Tibial nerve (tissue), 4 donors: ENCODE data around the gene ANO10. TPM values are rescaled to one million over a fixed set of nuclear protein-coding genes. Genes with fewer than 3 reads are reported as not detected.

Experiments used
- DNase-seq, 2 donors: peaks; one replicate each; pipeline ENCODE4 v3.0.0-alpha.2; 2019; ENCODE audit warnings: low spot score in 2 of 2
- H3K27ac ChIP-seq, 4 donors: fragments of 200-600 bp; sonication (generic) in 3 of 4; one replicate each; pipeline ENCODE4 v1.5.1; 2017 to 2019; ENCODE audit warnings: mild to moderate bottlenecking in 1 of 4
- H3K27me3 ChIP-seq, 2 donors: fragments of 200-600 bp; sonication (generic) in 1 of 2; one replicate each; pipeline versions ENCODE4 v1.5.1 to v1.6.0; 2017 to 2019
- H3K36me3 ChIP-seq, 3 donors: fragments of 200-600 bp; sonication (generic); one replicate each; pipeline ENCODE4 v1.5.1; 2018 to 2019
- H3K4me1 ChIP-seq, 4 donors: fragments of 200-600 bp; sonication (generic) in 3 of 4; one replicate each; pipeline ENCODE4 v1.5.1; 2017 to 2019
- H3K4me3 ChIP-seq, 4 donors: fragments of 200-600 bp; sonication (generic) in 3 of 4; one replicate each; pipeline ENCODE4 v1.5.1; 2017 to 2019; ENCODE audit warnings: mild to moderate bottlenecking in 1 of 4, moderate library complexity in 1 of 4
- H3K9me3 ChIP-seq, 4 donors: fragments of 200-600 bp; sonication (generic) in 3 of 4; one replicate each; pipeline ENCODE4 v1.5.1; 2017 to 2019
- EP300 ChIP-seq, 2 donors: sonication (generic); formaldehyde crosslinking; IDR thresholded peaks; one replicate each; pipeline ENCODE4 v1.6.1; 2017; ENCODE audit warnings: antibody characterized with exemption in 2 of 2, mild to moderate bottlenecking in 1 of 2
- POLR2A ChIP-seq, 2 donors: fragments of 450-650 bp; IDR thresholded peaks; one replicate each; pipeline ENCODE4 v1.6.1; 2017; ENCODE audit warnings: antibody characterized with exemption in 2 of 2, mild to moderate bottlenecking in 2 of 2, moderate library complexity in 2 of 2
- WGBS, 2 donors: methylation state at CpG; one replicate each; pipeline ENCODE4 v1.1.5; 2018; 5-methylcytosine and 5-hydroxymethylcytosine counted together
- total RNA-seq, 4 donors: library from RNA; depleted of rRNA; stranded (reverse); fragments of >200 nt; gene quantifications; one replicate each; pipeline ENCODE4 v1.1.0, GENCODE V29; 2016
- TF ChIP-seq, protein P1 (sequence below), 5 experiments: fragments of 200-600 bp in 3 of 5; fragments of 450-650 bp in 2 of 5; sonication (generic) in 3 of 5; IDR thresholded peaks; one replicate each; pipeline ENCODE4 v1.5.1; 2016 to 2019; ENCODE audit warnings: antibody characterized with exemption in 5 of 5, mild to moderate bottlenecking in 3 of 5, moderate library complexity in 2 of 5

Gene ANO10
- total RNA-seq, 4 donors from 2014 or later, result 19.4 to 28.8 (median 21.2) TPM

DNA sequence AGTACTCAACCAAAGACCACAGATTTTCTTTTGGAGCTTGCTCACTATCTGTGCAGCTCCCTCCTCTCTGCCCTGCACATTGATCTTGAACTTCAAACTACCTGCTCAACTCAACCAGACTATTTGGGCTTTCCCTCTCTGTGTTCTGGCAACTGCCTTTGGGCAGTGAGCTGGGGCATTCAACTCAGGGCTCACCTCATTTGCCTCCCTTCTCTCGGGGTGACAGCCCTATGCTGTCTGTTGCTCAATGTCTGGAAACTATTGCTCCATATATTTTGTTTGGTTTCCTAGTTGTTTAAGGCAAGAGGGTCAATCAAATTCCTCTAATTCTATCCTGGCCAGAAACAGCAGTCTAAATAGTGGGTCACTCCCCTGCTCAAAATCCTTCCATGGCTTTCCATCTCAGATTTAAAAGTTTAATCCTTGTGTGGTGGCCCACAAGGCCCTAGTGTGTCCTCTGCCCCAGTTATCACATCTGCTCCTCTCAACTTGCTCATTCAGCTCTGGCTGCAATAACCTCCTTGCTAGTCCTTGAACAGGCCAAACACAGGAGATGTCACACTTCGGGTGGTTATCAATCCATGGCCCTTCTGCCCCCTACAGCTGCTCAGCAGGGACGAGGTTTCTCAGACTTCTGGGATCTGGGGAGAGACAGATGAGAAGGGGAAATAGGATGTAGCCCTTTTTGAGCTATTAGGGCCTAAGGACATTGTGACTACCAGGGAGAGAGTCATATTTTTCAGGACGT, 267.7 kb downstream of the ANO10 start:
- TF ChIP-seq EP300 (IDR thresholded peaks at IDR 0.05) (no peak), POLR2A (IDR thresholded peaks at IDR 0.05) (no peak)
- TF ChIP-seq, protein P1, sequence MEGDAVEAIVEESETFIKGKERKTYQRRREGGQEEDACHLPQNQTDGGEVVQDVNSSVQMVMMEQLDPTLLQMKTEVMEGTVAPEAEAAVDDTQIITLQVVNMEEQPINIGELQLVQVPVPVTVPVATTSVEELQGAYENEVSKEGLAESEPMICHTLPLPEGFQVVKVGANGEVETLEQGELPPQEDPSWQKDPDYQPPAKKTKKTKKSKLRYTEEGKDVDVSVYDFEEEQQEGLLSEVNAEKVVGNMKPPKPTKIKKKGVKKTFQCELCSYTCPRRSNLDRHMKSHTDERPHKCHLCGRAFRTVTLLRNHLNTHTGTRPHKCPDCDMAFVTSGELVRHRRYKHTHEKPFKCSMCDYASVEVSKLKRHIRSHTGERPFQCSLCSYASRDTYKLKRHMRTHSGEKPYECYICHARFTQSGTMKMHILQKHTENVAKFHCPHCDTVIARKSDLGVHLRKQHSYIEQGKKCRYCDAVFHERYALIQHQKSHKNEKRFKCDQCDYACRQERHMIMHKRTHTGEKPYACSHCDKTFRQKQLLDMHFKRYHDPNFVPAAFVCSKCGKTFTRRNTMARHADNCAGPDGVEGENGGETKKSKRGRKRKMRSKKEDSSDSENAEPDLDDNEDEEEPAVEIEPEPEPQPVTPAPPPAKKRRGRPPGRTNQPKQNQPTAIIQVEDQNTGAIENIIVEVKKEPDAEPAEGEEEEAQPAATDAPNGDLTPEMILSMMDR (IDR thresholded peaks at IDR 0.05), result no peak
- Histone ChIP-seq H3K36me3 (peaks cover 0 to 44% (median 0%) of the 10 kb centered on the region in 3 donors), H3K27me3 (no peaks in the 10 kb centered on the region), H3K4me3 (no peak overlapping the region), H3K27ac (no peak overlapping the region), H3K4me1 (no peaks in the 10 kb centered on the region), H3K9me3 (peaks cover 0 to 65% (median 11%) of the 10 kb centered on the region in 4 donors)
- no peak for DNase-seq
- 88 to 98% methylated on average over 4 of the region's 4 CpGs for WGBS, 2 donors

DNA sequence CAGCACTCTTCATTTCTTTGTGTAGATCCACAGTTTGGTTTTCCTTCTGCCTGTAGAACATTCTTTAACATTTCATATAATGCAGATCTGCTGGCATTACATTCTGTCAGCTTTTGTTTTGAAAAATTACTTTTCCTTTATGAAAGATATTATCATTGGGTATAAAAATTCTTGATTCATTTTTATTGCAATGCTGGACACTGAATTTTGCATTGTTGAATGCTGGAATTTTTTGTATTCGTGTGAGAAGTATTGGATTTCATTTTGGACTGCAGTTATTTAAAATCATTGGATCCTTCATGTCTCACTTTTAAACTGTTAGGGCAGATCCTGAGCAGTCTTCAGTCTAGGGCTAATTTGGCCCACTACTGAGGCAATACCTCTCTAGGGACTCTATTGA, 268.4 kb downstream of the ANO10 start:
- peaks cover 0 to 51% (median 2%) of the 10 kb centered on the region in 3 donors for H3K36me3 ChIP-seq
- no peak overlapping the region for H3K4me3 ChIP-seq
- peaks cover 0 to 65% (median 11%) of the 10 kb centered on the region in 4 donors for H3K9me3 ChIP-seq
- TF ChIP-seq, protein P1 (IDR thresholded peaks at IDR 0.05), result no peak
- TF ChIP-seq EP300 (IDR thresholded peaks at IDR 0.05), result no peak
- TF ChIP-seq POLR2A (IDR thresholded peaks at IDR 0.05), result no peak
- 97 to 100% methylated on average over 1 of the region's 1 CpG for WGBS, 2 donors
- H3K27ac ChIP-seq, result no peak overlapping the region
- no peak for DNase-seq
- no peaks in the 10 kb centered on the region for H3K27me3 ChIP-seq
- H3K4me1 ChIP-seq, result no peaks in the 10 kb centered on the region

GRCh38 chr3:43349716-43350115, 272.1 kb downstream of the ANO10 start:
- Histone ChIP-seq H3K4me1 (peaks cover 0 to 6% (median 0%) of the 10 kb centered on the region in 4 donors), H3K9me3 (peaks cover 0 to 33% (median 11%) of the 10 kb centered on the region in 4 donors), H3K27ac (no peak overlapping the region), H3K4me3 (no peak overlapping the region), H3K36me3 (peaks cover 0 to 88% (median 14%) of the 10 kb centered on the region in 3 donors), H3K27me3 (no peaks in the 10 kb centered on the region)
- TF ChIP-seq, protein P1 (IDR thresholded peaks at IDR 0.05), result no peak
- no peak for TF ChIP-seq EP300 (IDR thresholded peaks at IDR 0.05)
- 81 to 91% methylated on average over 3 of the region's 3 CpGs for WGBS, 2 donors
- no peak for DNase-seq

- Histone ChIP-seq H3K36me3 (peaks cover 0 to 91% (median 14%) of the 10 kb centered on the region in 3 donors), H3K4me1 (peaks cover 0 to 6% (median 0%) of the 10 kb centered on the region in 4 donors), H3K27me3 (no peaks in the 10 kb centered on the region), H3K4me3 (no peak overlapping the region), H3K9me3 (peaks cover 0 to 26% (median 10%) of the 10 kb centered on the region in 4 donors), H3K27ac (no peak overlapping the region)
- TF ChIP-seq POLR2A (IDR thresholded peaks at IDR 0.05) (no peak), EP300 (IDR thresholded peaks at IDR 0.05) (no peak)
- TF ChIP-seq, protein P1 (IDR thresholded peaks at IDR 0.05), result no peak
- WGBS, 2 donors, result 80 to 84% methylated on average over 4 of the region's 4 CpGs
- no peak for DNase-seq
Observed at GRCh38 chr3:43348852-43349574, 272.8 kb downstream of the ANO10 start.

DNA sequence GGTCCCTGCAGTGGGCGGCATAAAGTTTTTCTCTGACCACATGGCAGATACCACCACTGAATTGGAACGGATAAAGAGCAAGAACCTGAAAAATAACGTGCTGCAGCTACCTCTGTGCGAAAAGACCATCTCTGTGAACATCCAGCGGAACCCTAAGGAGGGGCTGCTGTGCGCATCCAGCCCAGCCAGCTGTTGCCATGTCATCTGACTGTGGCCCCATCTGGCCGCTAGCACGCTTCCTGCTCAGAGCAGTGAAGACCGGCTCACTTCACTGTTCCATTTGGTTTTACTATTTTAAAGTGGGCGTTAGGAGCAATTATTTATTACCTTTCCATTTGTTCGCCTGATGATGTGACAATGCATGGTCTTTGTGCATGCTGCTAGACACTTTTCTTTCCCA, 273.5 kb downstream of the ANO10 start:
- Histone ChIP-seq H3K9me3 (peaks cover 0 to 19% (median 7%) of the 10 kb centered on the region in 4 donors), H3K27ac (no peak overlapping the region), H3K36me3 (peaks cover 0 to 91% (median 14%) of the 10 kb centered on the region in 3 donors), H3K4me3 (no peak overlapping the region), H3K27me3 (no peaks in the 10 kb centered on the region), H3K4me1 (peaks cover 0 to 6% (median 0%) of the 10 kb centered on the region in 4 donors)
- 90 to 94% methylated on average over 11 of the region's 11 CpGs for WGBS, 2 donors
- TF ChIP-seq POLR2A (IDR thresholded peaks at IDR 0.05) (no peak), EP300 (IDR thresholded peaks at IDR 0.05) (no peak)
- TF ChIP-seq, protein P1 (IDR thresholded peaks at IDR 0.05), result no peak
- DNase-seq, result no peak
